ENCODE data around the gene NR4A3.

Gene NR4A3

DNA sequence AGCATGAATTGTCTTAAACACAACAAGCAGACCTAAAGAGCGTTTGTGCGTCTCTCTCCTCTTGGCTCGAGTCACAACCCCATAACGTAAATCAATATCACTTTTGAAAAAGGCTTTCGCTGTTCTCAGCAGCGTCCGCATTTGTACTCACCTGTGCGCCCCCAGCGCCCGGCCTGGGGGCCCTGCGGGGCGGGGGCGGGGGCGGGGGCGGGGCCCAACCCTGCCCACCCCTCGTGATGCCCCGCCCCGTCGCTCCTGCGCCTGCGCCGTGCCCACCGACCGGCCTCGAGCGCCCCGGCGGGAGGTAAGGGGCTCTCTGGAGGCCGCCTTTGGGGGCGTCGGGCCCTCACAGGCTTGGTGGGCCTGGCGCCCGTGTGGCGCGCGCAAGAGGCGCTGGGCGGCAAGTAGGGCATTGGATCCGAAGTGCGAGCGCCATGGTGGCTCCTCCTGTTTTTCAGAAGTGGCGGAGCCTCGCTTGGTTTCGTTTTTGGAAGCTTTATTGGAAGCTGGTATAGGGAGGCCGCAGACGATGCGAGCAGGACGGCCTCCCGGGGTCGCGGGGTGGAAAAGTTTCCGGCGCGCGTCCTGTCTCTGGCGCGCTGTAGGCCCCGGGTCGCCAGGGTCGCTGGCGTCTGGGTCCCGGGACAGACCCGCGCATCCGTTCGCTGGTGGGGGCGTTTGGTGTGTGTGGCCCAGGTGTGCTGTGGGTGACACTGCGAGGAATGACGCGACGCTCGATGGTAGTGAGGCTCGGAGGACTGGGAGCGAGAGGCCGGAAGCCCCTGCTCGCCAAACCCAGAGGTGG is 84.9 kb downstream of the NR4A3 start, which contains the start of gene STX17:
TSS of gene STX17 (plus strand) at position 252 of the 805 bp plus-strand sequence. CDS start 8,586 bp downstream, outside the sequence.
- H3K36me3 Mint-ChIP-seq (ENCODE audit: low read depth): peaks cover 10% of the 10 kb centered on the region
- peak within 1 kb of the TSS; percentile 95 for H3K27ac Mint-ChIP-seq
- H3K27me3 Mint-ChIP-seq: peaks cover 2% of the 10 kb centered on the region
- H3K4me3 Mint-ChIP-seq: peak within 1 kb of the TSS; percentile 96
- H3K9me3 Mint-ChIP-seq: no peaks in the 10 kb centered on the region
- H3K4me1 Mint-ChIP-seq (ENCODE audit: low read depth): peaks cover 32% of the 10 kb centered on the region

DNA sequence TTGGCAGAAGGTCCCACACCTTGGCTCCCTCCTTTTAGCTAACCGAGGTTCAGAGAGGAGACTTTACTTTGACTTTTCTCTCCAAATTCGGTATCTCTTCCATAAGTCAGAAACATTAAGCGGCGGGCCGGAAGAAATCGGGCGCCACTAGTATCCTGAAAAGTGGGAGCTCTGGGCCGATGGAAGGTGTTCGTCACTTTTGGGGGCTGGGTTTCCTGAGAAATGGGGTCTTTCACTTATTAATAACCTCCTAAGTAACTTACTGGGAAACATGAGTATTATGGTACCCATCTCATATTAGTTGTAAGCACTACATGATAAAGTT is 85.5 kb downstream of the NR4A3 start:
- Mint-ChIP-seq H3K4me3 (peak overlapping the region; percentile 96), H3K36me3 (ENCODE audit: low read depth) (peaks cover 11% of the 10 kb centered on the region), H3K27ac (peak overlapping the region; percentile 95), H3K9me3 (no peaks in the 10 kb centered on the region), H3K4me1 (ENCODE audit: low read depth) (peaks cover 34% of the 10 kb centered on the region), H3K27me3 (peaks cover 2% of the 10 kb centered on the region)

DNA sequence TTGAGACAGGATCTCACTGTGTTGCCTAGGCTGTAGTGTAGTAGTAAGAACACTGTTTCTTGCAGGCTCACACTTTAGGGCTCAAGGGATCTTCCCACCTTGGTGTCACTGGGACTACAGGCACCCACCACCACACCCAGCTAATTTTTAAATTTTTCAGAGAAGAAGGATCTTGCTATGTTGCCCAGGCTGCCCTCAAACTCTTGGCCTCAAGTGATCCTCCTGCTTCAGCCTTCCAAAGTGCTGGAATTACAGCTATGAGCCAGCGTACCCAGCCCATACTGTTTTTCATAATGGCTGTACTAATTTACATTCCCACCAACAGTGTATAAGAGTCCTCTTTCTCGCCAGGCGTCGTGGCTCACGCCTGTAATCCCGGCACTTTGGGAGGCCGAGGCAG is 89.9 kb downstream of the NR4A3 start:
- H3K4me1 Mint-ChIP-seq (ENCODE audit: low read depth): peaks cover 39% of the 10 kb centered on the region
- no peaks in the 10 kb centered on the region for H3K9me3 Mint-ChIP-seq
- no peak overlapping the region for H3K4me3 Mint-ChIP-seq
- H3K27me3 Mint-ChIP-seq: no peaks in the 10 kb centered on the region
- no peak overlapping the region for H3K27ac Mint-ChIP-seq
- peaks cover 39% of the 10 kb centered on the region for H3K36me3 Mint-ChIP-seq (ENCODE audit: low read depth)
